AG09319 (cell line): Measurements from ENCODE around the gene MAIP1.

Experiments used
- DNase-seq: peaks from one replicate; pipeline ENCODE4 v3.0.0-alpha.2; 2010; ENCODE audit warnings: low read depth; ENCODE audit errors: extremely low read depth
- CTCF ChIP-seq: IDR thresholded peaks from 2 replicates; pipeline ENCODE4 v1.5.1; 2011; ENCODE audit warnings: low read depth, mild to moderate bottlenecking, inconsistent platforms, low read length, moderate library complexity

The MAIP1 gene

GRCh38 chr2:200000444-200001163 is 45.2 kb downstream of the MAIP1 start:
- no peak for TF ChIP-seq CTCF
- no peak for DNase-seq

- no peak for DNase-seq
- TF ChIP-seq CTCF, result no peak
Measured at GRCh38 chr2:200003444-200003843, 48.1 kb downstream of the MAIP1 start.

- TF ChIP-seq CTCF, result no peak
- DNase-seq, result no peak
Measured at GRCh38 chr2:200005675-200006074, 50.3 kb downstream of the MAIP1 start.

- DNase-seq, result no peak
- TF ChIP-seq CTCF, result no peak
Measured at GRCh38 chr2:200007306-200007705, 51.9 kb downstream of the MAIP1 start.

GRCh38 chr2:200012401-200012800 is 57.0 kb downstream of the MAIP1 start:
- DNase-seq, result no peak
- TF ChIP-seq CTCF, result no peak
